GM12878 (cell line): ENCODE results near the gene ITGA11.

Source experiments
- POLR2A ChIP-seq: IDR thresholded peaks from 2 replicates; pipeline ENCODE4 v1.6.1; 2011; ENCODE audit warnings: low read depth, mild to moderate bottlenecking, low read length
- POLR2AphosphoS5 ChIP-seq: IDR thresholded peaks from 2 replicates; pipeline ENCODE4 v1.6.1; 2011; ENCODE audit warnings: mild to moderate bottlenecking, low read length, inconsistent platforms
- SMC3 ChIP-seq: IDR thresholded peaks from 2 replicates; pipeline ENCODE4 v1.6.1; 2011; ENCODE audit warnings: low read length, improper control_type of control experiment, borderline replicate concordance
- TF ChIP-seq, protein P1 (sequence below), 3 experiments: IDR thresholded peaks in 2 of 3; conservative IDR thresholded peaks in 1 of 3; 2 replicates each; pipeline ENCODE4 v1.5.1; 2011; ENCODE audit warnings: low read depth in 3 of 3, low read length in 3 of 3, mild to moderate bottlenecking in 3 of 3, control low read depth in 2 of 3, moderate library complexity in 2 of 3, inconsistent platforms in 1 of 3, mixed read lengths in 1 of 3; ENCODE audit not compliant: control insufficient read depth in 2 of 3, insufficient read depth in 1 of 3; ENCODE audit errors: extremely low read depth in 1 of 3

DNA sequence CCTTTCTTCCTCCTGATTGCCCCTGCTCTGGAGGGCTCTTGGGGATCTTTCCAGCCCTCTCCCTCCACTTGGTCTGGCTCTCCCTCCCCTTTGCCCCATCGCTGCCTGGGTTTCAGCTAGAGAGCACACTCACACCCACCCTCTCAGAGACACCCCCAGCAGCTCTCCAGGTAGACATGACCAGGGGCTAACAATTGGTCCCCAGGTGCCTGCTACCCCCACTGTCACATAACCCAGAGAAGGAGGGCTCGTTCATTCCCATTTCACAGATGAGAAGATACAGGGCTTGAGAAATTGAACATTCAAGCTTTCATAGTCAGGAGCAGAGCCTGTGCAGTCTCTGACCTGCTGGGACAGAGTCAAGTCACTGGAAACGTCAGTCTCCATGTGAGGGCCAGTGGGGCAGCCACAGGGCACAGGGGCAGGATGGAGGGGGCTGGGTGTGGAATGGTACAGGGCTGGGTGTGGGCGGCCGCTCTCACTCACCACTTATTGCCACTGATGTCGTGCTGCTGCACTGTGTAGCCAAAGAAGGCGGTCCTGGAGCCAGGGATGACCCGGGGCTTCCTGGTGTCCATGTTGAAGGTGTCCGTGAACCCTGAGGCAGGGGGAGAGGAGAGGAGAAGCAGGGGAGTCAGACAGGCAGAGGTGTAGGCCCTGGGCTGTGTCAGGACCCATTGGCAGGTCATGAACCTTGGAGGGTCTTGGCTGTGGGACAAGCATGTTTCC lies 29.4 kb downstream of the ITGA11 start:
- TF ChIP-seq POLR2AphosphoS5: no peak
- TF ChIP-seq POLR2A: no peak
- TF ChIP-seq, protein P1, sequence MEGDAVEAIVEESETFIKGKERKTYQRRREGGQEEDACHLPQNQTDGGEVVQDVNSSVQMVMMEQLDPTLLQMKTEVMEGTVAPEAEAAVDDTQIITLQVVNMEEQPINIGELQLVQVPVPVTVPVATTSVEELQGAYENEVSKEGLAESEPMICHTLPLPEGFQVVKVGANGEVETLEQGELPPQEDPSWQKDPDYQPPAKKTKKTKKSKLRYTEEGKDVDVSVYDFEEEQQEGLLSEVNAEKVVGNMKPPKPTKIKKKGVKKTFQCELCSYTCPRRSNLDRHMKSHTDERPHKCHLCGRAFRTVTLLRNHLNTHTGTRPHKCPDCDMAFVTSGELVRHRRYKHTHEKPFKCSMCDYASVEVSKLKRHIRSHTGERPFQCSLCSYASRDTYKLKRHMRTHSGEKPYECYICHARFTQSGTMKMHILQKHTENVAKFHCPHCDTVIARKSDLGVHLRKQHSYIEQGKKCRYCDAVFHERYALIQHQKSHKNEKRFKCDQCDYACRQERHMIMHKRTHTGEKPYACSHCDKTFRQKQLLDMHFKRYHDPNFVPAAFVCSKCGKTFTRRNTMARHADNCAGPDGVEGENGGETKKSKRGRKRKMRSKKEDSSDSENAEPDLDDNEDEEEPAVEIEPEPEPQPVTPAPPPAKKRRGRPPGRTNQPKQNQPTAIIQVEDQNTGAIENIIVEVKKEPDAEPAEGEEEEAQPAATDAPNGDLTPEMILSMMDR (IDR thresholded peaks at IDR 0.05 in 2 of 3, conservative IDR thresholded peaks at IDR 0.05 in 1 of 3; ENCODE audit: control insufficient read depth in 2 of 3, extremely low read depth in 1 of 3, insufficient read depth in 1 of 3, low read depth in 3 of 3, low read length in 3 of 3): no peak
- no peak for TF ChIP-seq SMC3
